Esophagus muscularis mucosa (tissue), 4 donors: ENCODE data around the gene LPAR2. TPM values are rescaled to one million over a fixed set of nuclear protein-coding genes. Genes with fewer than 3 reads are reported as not detected.

Experiments used
- DNase-seq: peaks from one replicate; pipeline ENCODE4 v3.0.0-alpha.2; 2017; ENCODE audit errors: extremely low spot score
- H3K27ac ChIP-seq, 4 donors: fragments of 200-600 bp; sonication (generic); replicated peaks in 1 of 4; 1 replicate in 3 of 4; 2 replicates in 1 of 4; pipeline ENCODE4 v1.5.1; 2016 to 2019; ENCODE audit warnings: mild to moderate bottlenecking in 1 of 4
- H3K27me3 ChIP-seq, 4 donors: fragments of 200-600 bp; sonication (generic); one replicate each; pipeline versions ENCODE4 v1.5.1 to v1.6.0; 2016 to 2019
- H3K36me3 ChIP-seq, 4 donors: fragments of 200-600 bp; sonication (generic); one replicate each; pipeline ENCODE4 v1.5.1; 2016 to 2019
- H3K4me1 ChIP-seq, 4 donors: fragments of 200-600 bp; sonication (generic); one replicate each; pipeline ENCODE4 v1.5.1; 2016 to 2019
- H3K4me3 ChIP-seq, 4 donors: fragments of 200-600 bp; sonication (generic); 1 replicate in 2 of 4; 2 replicates in 2 of 4; pipeline ENCODE4 v1.5.1; 2016 to 2019; ENCODE audit warnings: mild to moderate bottlenecking in 4 of 4, moderate library complexity in 1 of 4
- H3K9me3 ChIP-seq, 4 donors: fragments of 200-600 bp; sonication (generic); 1 replicate in 3 of 4; 2 replicates in 1 of 4; pipeline ENCODE4 v1.5.1; 2016 to 2019
- EP300 ChIP-seq: sonication (generic); formaldehyde crosslinking; IDR thresholded peaks from one replicate; pipeline ENCODE4 v1.6.1; 2017; ENCODE audit warnings: antibody characterized with exemption
- POLR2A ChIP-seq: fragments of 450-650 bp; IDR thresholded peaks from one replicate; pipeline ENCODE4 v1.6.1; 2017; ENCODE audit warnings: antibody characterized with exemption, moderate library complexity, mild to moderate bottlenecking, low read depth
- POLR2AphosphoS5 ChIP-seq, 2 donors: sonication (generic); formaldehyde crosslinking; IDR thresholded peaks; one replicate each; pipeline ENCODE4 v1.6.1; 2017; ENCODE audit warnings: antibody characterized with exemption in 2 of 2
- WGBS: methylation state at CpG from one replicate; pipeline ENCODE4 v1.1.5; 2018; 5-methylcytosine and 5-hydroxymethylcytosine counted together
- intact Hi-C: fragments of 100-400 bp; cut with DNase I; formaldehyde crosslinking; loops from one replicate; pipeline ENCODE4 v1.15.1; 2023
- total RNA-seq, 4 donors: library from RNA; depleted of rRNA; stranded (reverse); fragments of >200 nt; gene quantifications; one replicate each; pipeline versions ENCODE4 v1.1.0 to v1.2.1, GENCODE V29; 2016
- TF ChIP-seq, protein P1 (sequence below), 3 experiments: fragments of 200-600 bp in 2 of 3; fragments of 450-650 bp in 1 of 3; sonication (generic) in 2 of 3; IDR thresholded peaks; one replicate each; pipeline ENCODE4 v1.5.1; 2017 to 2019; ENCODE audit warnings: antibody characterized with exemption in 3 of 3, mild to moderate bottlenecking in 2 of 3, moderate library complexity in 1 of 3

The LPAR2 gene
- 1 to 10 TPM in 2 of 4 donors, under 1 TPM in 2; 0.69 to 2.7 (median 1.0) TPM for total RNA-seq

DNA sequence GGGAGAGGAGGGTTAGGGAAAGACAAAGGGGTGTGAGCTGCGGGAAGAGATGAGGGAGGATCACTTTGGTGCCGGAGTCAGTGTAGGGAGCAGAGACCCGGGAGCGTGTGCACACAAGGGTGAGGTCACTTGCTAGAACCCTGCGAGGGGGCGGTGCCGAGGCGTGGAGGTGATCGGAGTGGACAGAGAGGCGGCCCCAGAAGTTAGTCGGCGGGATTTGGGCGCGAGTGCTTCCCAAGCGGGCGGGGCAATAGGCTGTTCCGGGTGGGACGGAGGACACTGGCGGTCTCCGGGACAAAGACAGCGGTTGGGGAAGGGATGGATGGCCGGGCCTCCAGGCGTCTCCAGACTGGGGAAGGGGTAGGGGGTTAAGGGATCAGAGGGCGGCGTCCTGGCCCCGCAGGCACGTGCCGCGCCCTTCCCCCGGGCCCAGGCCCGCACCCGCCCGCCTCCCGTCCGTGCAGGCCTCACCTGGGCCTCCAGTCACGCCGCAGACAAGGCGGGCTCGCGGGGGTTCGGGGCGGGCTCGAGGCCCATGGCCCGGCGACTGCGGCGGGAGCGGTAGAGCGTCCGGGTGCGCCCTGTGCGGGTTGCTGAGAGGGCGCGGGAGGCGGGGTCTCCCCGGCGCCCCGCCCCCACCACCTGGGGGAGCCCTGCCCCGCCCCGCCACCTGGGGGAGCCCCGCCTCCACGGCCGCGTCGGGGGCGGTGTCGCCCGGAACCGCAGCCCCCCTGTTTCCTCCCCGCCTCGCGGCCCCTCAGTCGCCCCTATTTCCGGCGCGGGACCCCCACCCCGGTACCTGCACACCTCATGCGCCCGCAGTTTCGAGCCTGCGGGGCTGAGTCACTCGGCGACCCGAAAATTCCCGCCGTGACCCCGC, at the start of gene LPAR2:
TSS of gene LPAR2 (minus strand) at position 600 of the 880 bp plus-strand sequence. CDS start 945 bp downstream, outside the sequence.
- no peaks in the 10 kb centered on the region for H3K9me3 ChIP-seq
- peaks cover 14 to 19% (median 17%) of the 10 kb centered on the region in 4 donors for H3K4me1 ChIP-seq
- TF ChIP-seq, protein P1, sequence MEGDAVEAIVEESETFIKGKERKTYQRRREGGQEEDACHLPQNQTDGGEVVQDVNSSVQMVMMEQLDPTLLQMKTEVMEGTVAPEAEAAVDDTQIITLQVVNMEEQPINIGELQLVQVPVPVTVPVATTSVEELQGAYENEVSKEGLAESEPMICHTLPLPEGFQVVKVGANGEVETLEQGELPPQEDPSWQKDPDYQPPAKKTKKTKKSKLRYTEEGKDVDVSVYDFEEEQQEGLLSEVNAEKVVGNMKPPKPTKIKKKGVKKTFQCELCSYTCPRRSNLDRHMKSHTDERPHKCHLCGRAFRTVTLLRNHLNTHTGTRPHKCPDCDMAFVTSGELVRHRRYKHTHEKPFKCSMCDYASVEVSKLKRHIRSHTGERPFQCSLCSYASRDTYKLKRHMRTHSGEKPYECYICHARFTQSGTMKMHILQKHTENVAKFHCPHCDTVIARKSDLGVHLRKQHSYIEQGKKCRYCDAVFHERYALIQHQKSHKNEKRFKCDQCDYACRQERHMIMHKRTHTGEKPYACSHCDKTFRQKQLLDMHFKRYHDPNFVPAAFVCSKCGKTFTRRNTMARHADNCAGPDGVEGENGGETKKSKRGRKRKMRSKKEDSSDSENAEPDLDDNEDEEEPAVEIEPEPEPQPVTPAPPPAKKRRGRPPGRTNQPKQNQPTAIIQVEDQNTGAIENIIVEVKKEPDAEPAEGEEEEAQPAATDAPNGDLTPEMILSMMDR (IDR thresholded peaks at IDR 0.05) = no peak
- no peak for TF ChIP-seq EP300
- TF ChIP-seq POLR2AphosphoS5 (IDR thresholded peaks at IDR 0.05) = no peak
- TF ChIP-seq POLR2A = no peak
- WGBS = 5% methylated on average over 27 of the region's 87 CpGs
- peaks cover 0 to 33% (median 10%) of the 10 kb centered on the region in 4 donors for H3K27me3 ChIP-seq
- intact Hi-C loops = no loop called here
- DNase-seq = no peak
- H3K4me3 ChIP-seq = peak within 1 kb of the TSS; percentile 49 to 63 (median 51)
- no peak within 1 kb of the TSS for H3K27ac ChIP-seq
- peaks cover 0 to 5% (median 2%) of the 10 kb centered on the region in 4 donors for H3K36me3 ChIP-seq

- Histone ChIP-seq H3K27ac (no peak overlapping the region), H3K36me3 (peaks cover 32 to 81% (median 59%) of the 10 kb centered on the region in 4 donors), H3K4me1 (no peaks in the 10 kb centered on the region), H3K4me3 (no peak overlapping the region), H3K9me3 (no peaks in the 10 kb centered on the region), H3K27me3 (no peaks in the 10 kb centered on the region)
- no peak for DNase-seq
- 94% methylated on average over 7 of the region's 7 CpGs for WGBS
- intact Hi-C loops = no loop called here
- TF ChIP-seq POLR2AphosphoS5 (IDR thresholded peaks at IDR 0.05) = no peak
- TF ChIP-seq EP300 = no peak
- TF ChIP-seq, protein P1 (IDR thresholded peaks at IDR 0.05) = no peak
- no peak for TF ChIP-seq POLR2A
These were observed 49.6 kb upstream of the LPAR2 start for GRCh38 chr19:19677579-19677978.

- Histone ChIP-seq H3K4me3 (no peak overlapping the region), H3K27ac (no peak overlapping the region), H3K4me1 (peaks cover 8 to 18% (median 12%) of the 10 kb centered on the region in 4 donors), H3K36me3 (peaks cover 17 to 70% (median 44%) of the 10 kb centered on the region in 4 donors), H3K27me3 (no peaks in the 10 kb centered on the region), H3K9me3 (no peaks in the 10 kb centered on the region)
- WGBS = 95% methylated on average over 6 of the region's 6 CpGs
- no peak for DNase-seq
- intact Hi-C loops = loop anchor here (5.0 kb wide), 1 partner anchor 58 kb away; the partner anchor contains the start of gene ZNF14
- TF ChIP-seq EP300 (no peak), POLR2AphosphoS5 (IDR thresholded peaks at IDR 0.05) (no peak), POLR2A (no peak)
- TF ChIP-seq, protein P1 (IDR thresholded peaks at IDR 0.05) = no peak
These were observed 46.3 kb upstream of the LPAR2 start for GRCh38 chr19:19674315-19674714.

- Histone ChIP-seq H3K36me3 (peaks cover 4 to 55% (median 31%) of the 10 kb centered on the region in 4 donors), H3K9me3 (no peaks in the 10 kb centered on the region), H3K4me1 (peaks cover 9 to 28% (median 20%) of the 10 kb centered on the region in 4 donors), H3K4me3 (no peak overlapping the region), H3K27ac (no peak overlapping the region), H3K27me3 (no peaks in the 10 kb centered on the region)
- intact Hi-C loops = loop anchor here (5.0 kb wide), 1 partner anchor 59 kb away; the partner anchor contains the start of gene ZNF14
- DNase-seq = no peak
- WGBS = 94% methylated on average over 3 of the region's 3 CpGs
- TF ChIP-seq EP300 (no peak), POLR2AphosphoS5 (IDR thresholded peaks at IDR 0.05) (no peak), POLR2A (no peak)
- TF ChIP-seq, protein P1 (IDR thresholded peaks at IDR 0.05) = no peak
These were observed 44.8 kb upstream of the LPAR2 start for GRCh38 chr19:19672816-19673215.
